A673 (cell line): Measurements from ENCODE around the gene MAPK12. TPM values are rescaled to one million over a fixed set of nuclear protein-coding genes. Genes with fewer than 3 reads are reported as not detected.

Experiments used
- BruUV-seq: library from RNA; stranded (reverse); fragments of 400-500 nt; replicated peaks from 2 replicates; lab custom pipeline; 2021; lab: Mats Ljungman, UMichigan
- CTCF ChIA-PET: fragments of 300-600 bp; sonication (Branson Sonifier 250); formaldehyde crosslinking; loops from one replicate; lab custom pipeline; 2022; ENCODE audit warnings: antibody characterized with exemption; lab: Charles Lee
- POLR2A ChIA-PET: fragments of 300-600 bp; sonication (Branson Sonifier 250); formaldehyde crosslinking; loops from one replicate; lab custom pipeline; 2022; ENCODE audit warnings: antibody characterized with exemption; ENCODE audit not compliant: low non-redundant PET; lab: Charles Lee
- DNase-seq: peaks from one replicate; pipeline ENCODE4 v3.0.0-alpha.2; 2015; ENCODE audit warnings: low spot score
- H3K27ac ChIP-seq: fragments of 200-600 bp; sonication (generic); 2 replicates; pipeline ENCODE4 v1.5.1; 2016; ENCODE audit warnings: mixed run types, low read depth, mild to moderate bottlenecking, mixed read lengths, antibody characterized with exemption, low read length; ENCODE audit not compliant: poor library complexity, severe bottlenecking
- H3K27me3 ChIP-seq: fragments of 200-600 bp; sonication (generic); replicated peaks from 2 replicates; pipeline ENCODE4 v1.6.1; 2017; ENCODE audit warnings: mixed run types, low read depth, mild to moderate bottlenecking, mixed read lengths, antibody characterized with exemption, low read length; ENCODE audit not compliant: insufficient read depth, poor library complexity
- H3K36me3 ChIP-seq: fragments of 200-600 bp; sonication (generic); 2 replicates; pipeline ENCODE4 v1.6.1; 2016; ENCODE audit warnings: mixed run types, mild to moderate bottlenecking, mixed read lengths, antibody characterized with exemption, low read length; ENCODE audit not compliant: insufficient read depth, poor library complexity, severe bottlenecking
- H3K4me1 ChIP-seq: fragments of 200-600 bp; sonication (generic); 2 replicates; pipeline ENCODE4 v1.6.1; 2017; ENCODE audit warnings: mixed run types, mild to moderate bottlenecking, mixed read lengths, antibody characterized with exemption, low read length; ENCODE audit not compliant: insufficient read depth, poor library complexity, severe bottlenecking
- H3K4me3 ChIP-seq: fragments of 200-600 bp; sonication (generic); 2 replicates; pipeline ENCODE4 v1.5.1; 2016; ENCODE audit warnings: low read depth, mixed run types, mild to moderate bottlenecking, mixed read lengths, low read length; ENCODE audit not compliant: poor library complexity, severe bottlenecking
- H3K9me3 ChIP-seq: fragments of 200-600 bp; sonication (generic); 2 replicates; pipeline ENCODE4 v1.6.1; 2016; ENCODE audit warnings: mixed run types, low read depth, mild to moderate bottlenecking, mixed read lengths, antibody characterized with exemption, low read length; ENCODE audit not compliant: poor library complexity, severe bottlenecking
- EZH2 ChIP-seq: fragments of 200-600 bp; sonication (generic); IDR thresholded peaks from 2 replicates; pipeline ENCODE4 v1.6.1; 2017; ENCODE audit warnings: borderline replicate concordance, low read depth, mild to moderate bottlenecking, mixed read lengths, antibody characterized with exemption, low read length; ENCODE audit not compliant: poor library complexity, severe bottlenecking
- intact Hi-C: fragments of 100-400 bp; cut with micrococcal nuclease; formaldehyde crosslinking; loops from one replicate; pipeline ENCODE4 v1.10.0; 2022; ENCODE audit not compliant: unreplicated experiment
- total RNA-seq: library from RNA; stranded (reverse); gene quantifications from 2 replicates; pipeline ENCODE4 v1.2.3, GENCODE V29; 2021
- TF ChIP-seq, protein P1 (sequence below): fragments of 300-800, 200-600 bp; sonication (generic); conservative IDR thresholded peaks from 2 replicates; pipeline ENCODE4 v1.5.1; 2017; ENCODE audit warnings: low read depth, mild to moderate bottlenecking, antibody characterized with exemption, low read length, moderate library complexity, mixed read lengths

The MAPK12 gene
- total RNA-seq, 1 experiment from 2014 or later: 20.8 TPM

GRCh38 chr22:50298937-50299784 lies 37.7 kb upstream of the MAPK12 start:
- ChIA-PET CTCF (no interaction called here), POLR2A (interaction anchor here (0.7 kb wide), 1 partner anchor 275 kb away, joined by 8 read pairs; no protein-coding TSS in a partner anchor)
- Histone ChIP-seq H3K9me3 (no peaks in the 10 kb centered on the region), H3K27me3 (no peaks in the 10 kb centered on the region), H3K27ac (peak overlapping the region; percentile 73), H3K36me3 (no peaks in the 10 kb centered on the region), H3K4me3 (peak overlapping the region; percentile 41), H3K4me1 (peaks cover 74% of the 10 kb centered on the region)
- intact Hi-C loops: no loop called here
- TF ChIP-seq EZH2: no peak
- TF ChIP-seq, protein P1, sequence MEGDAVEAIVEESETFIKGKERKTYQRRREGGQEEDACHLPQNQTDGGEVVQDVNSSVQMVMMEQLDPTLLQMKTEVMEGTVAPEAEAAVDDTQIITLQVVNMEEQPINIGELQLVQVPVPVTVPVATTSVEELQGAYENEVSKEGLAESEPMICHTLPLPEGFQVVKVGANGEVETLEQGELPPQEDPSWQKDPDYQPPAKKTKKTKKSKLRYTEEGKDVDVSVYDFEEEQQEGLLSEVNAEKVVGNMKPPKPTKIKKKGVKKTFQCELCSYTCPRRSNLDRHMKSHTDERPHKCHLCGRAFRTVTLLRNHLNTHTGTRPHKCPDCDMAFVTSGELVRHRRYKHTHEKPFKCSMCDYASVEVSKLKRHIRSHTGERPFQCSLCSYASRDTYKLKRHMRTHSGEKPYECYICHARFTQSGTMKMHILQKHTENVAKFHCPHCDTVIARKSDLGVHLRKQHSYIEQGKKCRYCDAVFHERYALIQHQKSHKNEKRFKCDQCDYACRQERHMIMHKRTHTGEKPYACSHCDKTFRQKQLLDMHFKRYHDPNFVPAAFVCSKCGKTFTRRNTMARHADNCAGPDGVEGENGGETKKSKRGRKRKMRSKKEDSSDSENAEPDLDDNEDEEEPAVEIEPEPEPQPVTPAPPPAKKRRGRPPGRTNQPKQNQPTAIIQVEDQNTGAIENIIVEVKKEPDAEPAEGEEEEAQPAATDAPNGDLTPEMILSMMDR: no peak
- peak; percentile 80 for DNase-seq
- no TSS peak for BruUV-seq

- no peak for TF ChIP-seq EZH2
- TF ChIP-seq, protein P1: no peak
- ChIA-PET POLR2A (no interaction called here), CTCF (no interaction called here)
- Histone ChIP-seq H3K4me1 (peaks cover 74% of the 10 kb centered on the region), H3K9me3 (no peaks in the 10 kb centered on the region), H3K27ac (peak overlapping the region; percentile 57), H3K27me3 (no peaks in the 10 kb centered on the region), H3K36me3 (no peaks in the 10 kb centered on the region), H3K4me3 (no peak overlapping the region)
- intact Hi-C loops: no loop called here
- BruUV-seq: no TSS peak
- DNase-seq: no peak
These were observed 36.8 kb upstream of the MAPK12 start for GRCh38 chr22:50298266-50298637.

- Histone ChIP-seq H3K36me3 (no peaks in the 10 kb centered on the region), H3K9me3 (no peaks in the 10 kb centered on the region), H3K27me3 (no peaks in the 10 kb centered on the region), H3K27ac (peak overlapping the region; percentile 57), H3K4me3 (no peak overlapping the region), H3K4me1 (peaks cover 75% of the 10 kb centered on the region)
- no TSS peak for BruUV-seq
- no peak for DNase-seq
- intact Hi-C loops: no loop called here
- CTCF ChIA-PET: no interaction called here
- POLR2A ChIA-PET: interaction anchor here (0.5 kb wide), 1 partner anchor 24 kb away, joined by 3 read pairs; no protein-coding TSS in a partner anchor
- TF ChIP-seq, protein P1: no peak
- TF ChIP-seq EZH2: no peak
These were observed 36.2 kb upstream of the MAPK12 start for GRCh38 chr22:50297510-50298265.
